MG63 (cell line): ENCODE data around the gene HOXB2. TPM values are rescaled to one million over a fixed set of nuclear protein-coding genes. Genes with fewer than 3 reads are reported as not detected.
"Not testable (repeated sequence)": the region's sequence is repeated elsewhere in the genome, so short reads cannot be mapped to it uniquely, and the experiment has no call there.

Experiments used
- DNase-seq: peaks from one replicate; pipeline ENCODE4 v3.0.0-alpha.2; 2020
- H3K27me3 ChIP-seq: fragments of 250-450 bp; sonication (Bioruptor Pico); 2 replicates; pipeline ENCODE4 v1.5.1; 2020; ENCODE audit warnings: mild to moderate bottlenecking, moderate library complexity
- H3K36me3 ChIP-seq: fragments of 250-450 bp; sonication (Bioruptor Pico); 2 replicates; pipeline ENCODE4 v1.5.1; 2020; ENCODE audit warnings: mild to moderate bottlenecking, moderate library complexity
- H3K4me3 ChIP-seq: fragments of 250-450 bp; sonication (Bioruptor Pico); 2 replicates; pipeline ENCODE4 v1.5.1; 2020; ENCODE audit warnings: mild to moderate bottlenecking, moderate library complexity
- H3K9me3 ChIP-seq: fragments of 250-450 bp; sonication (Bioruptor Pico); 2 replicates; pipeline ENCODE4 v1.5.1; 2020; ENCODE audit warnings: mild to moderate bottlenecking, moderate library complexity
- total RNA-seq: library from RNA; depleted of rRNA; stranded (reverse); fragments of >200 nt; shearing (Covaris generic); gene quantifications from 2 replicates; pipeline ENCODE4 v1.2.3, GENCODE V29; 2014; ENCODE audit warnings: low replicate concordance

HOXB2 gene
- total RNA-seq, 1 experiment from 2014 or later, result 16.0 TPM

GRCh38 chr17:48541036-48541576, 3.8 kb downstream of the HOXB2 start:
- Histone ChIP-seq H3K36me3 (peaks cover 26% of the 10 kb centered on the region), H3K9me3 (no peaks in the 10 kb centered on the region), H3K4me3 (peak overlapping the region; percentile 78), H3K27me3 (no peaks in the 10 kb centered on the region)
- no peak for DNase-seq

GRCh38 chr17:48540213-48540612, 4.7 kb downstream of the HOXB2 start:
- Histone ChIP-seq H3K27me3 (no peaks in the 10 kb centered on the region), H3K9me3 (no peaks in the 10 kb centered on the region), H3K36me3 (peaks cover 26% of the 10 kb centered on the region), H3K4me3 (no peak overlapping the region; the same call in 1 of the 2 replicates)
- DNase-seq, result no peak

- no peaks in the 10 kb centered on the region for H3K27me3 ChIP-seq
- no peaks in the 10 kb centered on the region for H3K9me3 ChIP-seq
- DNase-seq, result peak; percentile 54
- no peak overlapping the region for H3K4me3 ChIP-seq
- peaks cover 26% of the 10 kb centered on the region for H3K36me3 ChIP-seq
Measured at GRCh38 chr17:48539177-48539576, 5.7 kb downstream of the HOXB2 start.

GRCh38 chr17:48537316-48537715, 7.6 kb downstream of the HOXB2 start:
- Histone ChIP-seq H3K36me3 (peaks cover 14% of the 10 kb centered on the region), H3K4me3 (no peak overlapping the region), H3K27me3 (no peaks in the 10 kb centered on the region), H3K9me3 (no peaks in the 10 kb centered on the region)
- no peak for DNase-seq

GRCh38 chr17:48535793-48536559, 8.9 kb downstream of the HOXB2 start:
- H3K36me3 ChIP-seq, H3K4me3 ChIP-seq, H3K9me3 ChIP-seq, DNase-seq, H3K27me3 ChIP-seq: not testable (repeated sequence)

GRCh38 chr17:48532261-48532660, 12.6 kb downstream of the HOXB2 start:
- H3K36me3 ChIP-seq, result no peaks in the 10 kb centered on the region
- no peak for DNase-seq
- no peaks in the 10 kb centered on the region for H3K27me3 ChIP-seq
- no peak overlapping the region for H3K4me3 ChIP-seq
- H3K9me3 ChIP-seq, result no peaks in the 10 kb centered on the region

- no peaks in the 10 kb centered on the region for H3K36me3 ChIP-seq
- DNase-seq, result no peak
- no peaks in the 10 kb centered on the region for H3K27me3 ChIP-seq
- H3K4me3 ChIP-seq, result no peak within 1 kb of the TSS
- no peaks in the 10 kb centered on the region for H3K9me3 ChIP-seq
Measured at GRCh38 chr17:48530887-48531272, 14.0 kb downstream of the HOXB2 start, which contains the start of gene HOXB1. TSS of gene HOXB1 (minus strand) at chr17:48531011. CDS start at chr17:48530904, 107 bp downstream.

GRCh38 chr17:48530208-48530886, 14.6 kb downstream of the HOXB2 start:
- no peaks in the 10 kb centered on the region for H3K36me3 ChIP-seq
- no peaks in the 10 kb centered on the region for H3K9me3 ChIP-seq
- no peak for DNase-seq
- H3K27me3 ChIP-seq, result no peaks in the 10 kb centered on the region
- H3K4me3 ChIP-seq, result no peak overlapping the region

- no peaks in the 10 kb centered on the region for H3K9me3 ChIP-seq
Measured at GRCh38 chr17:48529683-48530009, 15.3 kb downstream of the HOXB2 start.

GRCh38 chr17:48528936-48529682, 15.8 kb downstream of the HOXB2 start:
- DNase-seq, result no peak
- H3K4me3 ChIP-seq, result no peak overlapping the region
- no peaks in the 10 kb centered on the region for H3K9me3 ChIP-seq
- H3K27me3 ChIP-seq, result no peaks in the 10 kb centered on the region
- H3K36me3 ChIP-seq, result no peaks in the 10 kb centered on the region

More at GRCh38 chr17:48529683-48530009, 15.3 kb downstream of the HOXB2 start:
- Histone ChIP-seq H3K27me3 (no peaks in the 10 kb centered on the region), H3K4me3 (no peak overlapping the region), H3K36me3 (no peaks in the 10 kb centered on the region)
- no peak for DNase-seq

GRCh38 chr17:48528153-48528935, 16.6 kb downstream of the HOXB2 start:
- no peak for DNase-seq
- no peaks in the 10 kb centered on the region for H3K36me3 ChIP-seq
- no peak overlapping the region for H3K4me3 ChIP-seq
- no peaks in the 10 kb centered on the region for H3K27me3 ChIP-seq
- H3K9me3 ChIP-seq, result no peaks in the 10 kb centered on the region

GRCh38 chr17:48527547-48527932, 17.4 kb downstream of the HOXB2 start:
- no peaks in the 10 kb centered on the region for H3K9me3 ChIP-seq
- H3K4me3 ChIP-seq, result no peak overlapping the region
- no peak for DNase-seq
- no peaks in the 10 kb centered on the region for H3K36me3 ChIP-seq
- H3K27me3 ChIP-seq, result no peaks in the 10 kb centered on the region

- no peaks in the 10 kb centered on the region for H3K36me3 ChIP-seq
- DNase-seq, result no peak
- H3K9me3 ChIP-seq, result no peaks in the 10 kb centered on the region
- H3K27me3 ChIP-seq, result no peaks in the 10 kb centered on the region
- no peak overlapping the region for H3K4me3 ChIP-seq
Measured at GRCh38 chr17:48526608-48527546, 18.0 kb downstream of the HOXB2 start.

- no peaks in the 10 kb centered on the region for H3K36me3 ChIP-seq
- no peak overlapping the region for H3K4me3 ChIP-seq
- H3K9me3 ChIP-seq, result no peaks in the 10 kb centered on the region
- no peak for DNase-seq
- H3K27me3 ChIP-seq, result no peaks in the 10 kb centered on the region
Measured at GRCh38 chr17:48523010-48523409, 21.9 kb downstream of the HOXB2 start.

GRCh38 chr17:48522031-48522653, 22.8 kb downstream of the HOXB2 start:
- H3K36me3 ChIP-seq, result no peaks in the 10 kb centered on the region
- H3K27me3 ChIP-seq, result no peaks in the 10 kb centered on the region
- no peaks in the 10 kb centered on the region for H3K9me3 ChIP-seq
- DNase-seq, result no peak
- no peak overlapping the region for H3K4me3 ChIP-seq
